Inferior parietal cortex (tissue), 1 donor: ENCODE measurements around the gene KCNJ6.
A peak's percentile ranks its signal among the peaks of the same experiment; 100 is the strongest.
"Not testable (repeated sequence)": the region's sequence is repeated elsewhere in the genome, so short reads cannot be mapped to it uniquely, and the experiment has no call there.

Experiments
- DNase-seq: peaks from one replicate; pipeline ENCODE4 v3.0.0-alpha.2; 2016; ENCODE audit errors: extremely low spot score

KCNJ6 gene

GRCh38 chr21:37771181-37771580 lies 145.1 kb downstream of the KCNJ6 start:
- DNase-seq: no peak

GRCh38 chr21:37770461-37770860 lies 145.8 kb downstream of the KCNJ6 start:
- no peak for DNase-seq

GRCh38 chr21:37769656-37770055 lies 146.6 kb downstream of the KCNJ6 start:
- DNase-seq: no peak

- DNase-seq: no peak
Measured at GRCh38 chr21:37767984-37768383, 148.3 kb downstream of the KCNJ6 start.

GRCh38 chr21:37766129-37766528 lies 150.1 kb downstream of the KCNJ6 start:
- peak; percentile 56 for DNase-seq

GRCh38 chr21:37765221-37765900 lies 150.9 kb downstream of the KCNJ6 start:
- DNase-seq: no peak

GRCh38 chr21:37764691-37765090 lies 151.6 kb downstream of the KCNJ6 start:
- no peak for DNase-seq

- no peak for DNase-seq
Measured at GRCh38 chr21:37763298-37763697, 153.0 kb downstream of the KCNJ6 start.

GRCh38 chr21:37762606-37763005 lies 153.7 kb downstream of the KCNJ6 start:
- DNase-seq: no peak

GRCh38 chr21:37761406-37761805 lies 154.9 kb downstream of the KCNJ6 start:
- DNase-seq: not testable (repeated sequence)

- no peak for DNase-seq
Measured at GRCh38 chr21:37759777-37760176, 156.5 kb downstream of the KCNJ6 start.

GRCh38 chr21:37758982-37759381 lies 157.3 kb downstream of the KCNJ6 start:
- DNase-seq: no peak

GRCh38 chr21:37757606-37758376 lies 158.5 kb downstream of the KCNJ6 start:
- no peak for DNase-seq

GRCh38 chr21:37753122-37753599 lies 163.1 kb downstream of the KCNJ6 start:
- no peak for DNase-seq

- DNase-seq: no peak
Measured at GRCh38 chr21:37751268-37751975, 164.8 kb downstream of the KCNJ6 start.

- no peak for DNase-seq
Measured at GRCh38 chr21:37749132-37749531, 167.1 kb downstream of the KCNJ6 start.

GRCh38 chr21:37748351-37748750 lies 167.9 kb downstream of the KCNJ6 start:
- no peak for DNase-seq

- DNase-seq: no peak
Measured at GRCh38 chr21:37746849-37747248, 169.4 kb downstream of the KCNJ6 start.

- no peak for DNase-seq
Measured at GRCh38 chr21:37744551-37744950, 171.7 kb downstream of the KCNJ6 start.

GRCh38 chr21:37742532-37742931 lies 173.7 kb downstream of the KCNJ6 start:
- no peak for DNase-seq

- no peak for DNase-seq
Measured at GRCh38 chr21:37742115-37742514, 174.1 kb downstream of the KCNJ6 start.

- DNase-seq: no peak
Measured at GRCh38 chr21:37737996-37738395, 178.3 kb downstream of the KCNJ6 start.

GRCh38 chr21:37737507-37737906 lies 178.8 kb downstream of the KCNJ6 start:
- no peak for DNase-seq
